ENCODE data around the gene PADI1. TPM values are rescaled to one million over a fixed set of nuclear protein-coding genes. Genes with fewer than 3 reads are reported as not detected.

Gene PADI1
- total RNA-seq, 1 donor from 2014 or later = not detected

- Mint-ChIP-seq H3K27ac (no peak overlapping the region), H3K36me3 (ENCODE audit: insufficient read depth) (no peaks in the 10 kb centered on the region), H3K9me3 (ENCODE audit: low read depth) (no peaks in the 10 kb centered on the region), H3K4me3 (ENCODE audit: low read depth) (no peak overlapping the region), H3K27me3 (peaks cover 12% of the 10 kb centered on the region), H3K4me1 (ENCODE audit: low read depth) (no peaks in the 10 kb centered on the region)
- DNase-seq (ENCODE audit: low spot score, unreplicated experiment) = no peak
- TF ChIP-seq CTCF (IDR thresholded peaks at IDR 0.05; ENCODE audit: unreplicated experiment) = no peak
These were observed 22.5 kb downstream of the PADI1 start for GRCh38 chr1:17227358-17227915.

DNA sequence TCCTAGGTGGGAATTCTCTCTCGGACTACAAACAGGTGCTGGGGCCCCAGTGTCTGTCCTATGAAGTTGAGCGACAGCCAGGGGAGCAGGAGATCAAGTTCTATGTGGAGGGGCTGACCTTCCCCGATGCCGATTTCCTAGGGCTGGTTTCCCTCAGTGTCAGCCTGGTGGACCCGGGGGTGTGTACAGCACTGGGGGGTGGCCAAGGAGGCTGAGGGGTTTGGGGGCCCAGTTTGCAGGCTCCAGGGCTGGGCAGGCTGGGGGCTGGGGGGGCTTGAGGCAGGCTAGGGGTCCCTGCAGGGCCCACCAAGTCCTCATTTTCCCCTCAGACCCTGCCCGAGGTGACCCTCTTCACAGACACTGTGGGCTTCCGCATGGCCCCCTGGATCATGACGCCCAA lies 23.7 kb downstream of the PADI1 start:
- Mint-ChIP-seq H3K9me3 (ENCODE audit: low read depth) (no peaks in the 10 kb centered on the region), H3K27me3 (peaks cover 12% of the 10 kb centered on the region), H3K4me1 (ENCODE audit: low read depth) (peaks cover 2% of the 10 kb centered on the region), H3K27ac (no peak overlapping the region), H3K4me3 (ENCODE audit: low read depth) (no peak overlapping the region), H3K36me3 (ENCODE audit: insufficient read depth) (no peaks in the 10 kb centered on the region)
- no peak for DNase-seq (ENCODE audit: low spot score, unreplicated experiment)
- TF ChIP-seq CTCF (IDR thresholded peaks at IDR 0.05; ENCODE audit: unreplicated experiment) = no peak

DNA sequence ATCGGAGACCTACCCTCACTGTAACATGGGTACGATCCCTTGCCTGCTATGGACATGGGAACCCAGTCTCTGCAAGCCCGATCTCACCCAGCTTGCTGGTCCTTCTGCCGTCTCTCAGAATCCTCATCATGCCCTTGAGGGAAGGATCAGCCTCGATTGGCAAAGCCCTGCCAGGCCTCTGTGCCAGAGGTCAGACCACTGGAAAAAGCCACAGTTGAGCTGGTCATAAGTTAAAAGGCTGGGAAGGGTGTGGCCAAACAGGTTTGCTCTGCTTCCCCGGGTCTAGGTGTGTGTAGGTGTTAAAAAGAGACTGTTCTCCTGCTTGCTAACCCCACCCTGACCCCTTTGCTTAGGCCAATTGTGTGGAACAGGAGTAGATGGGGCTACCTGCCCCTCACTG lies 24.5 kb downstream of the PADI1 start:
- no peak for TF ChIP-seq CTCF (IDR thresholded peaks at IDR 0.05; ENCODE audit: unreplicated experiment)
- H3K4me1 Mint-ChIP-seq (ENCODE audit: low read depth) = peaks cover 2% of the 10 kb centered on the region
- H3K27ac Mint-ChIP-seq = no peak overlapping the region
- H3K27me3 Mint-ChIP-seq = peaks cover 12% of the 10 kb centered on the region
- H3K4me3 Mint-ChIP-seq (ENCODE audit: low read depth) = no peak overlapping the region
- H3K9me3 Mint-ChIP-seq (ENCODE audit: low read depth) = no peaks in the 10 kb centered on the region
- H3K36me3 Mint-ChIP-seq (ENCODE audit: insufficient read depth) = no peaks in the 10 kb centered on the region
- no peak for DNase-seq (ENCODE audit: low spot score, unreplicated experiment)

GRCh38 chr1:17230106-17230505 lies 25.2 kb downstream of the PADI1 start:
- TF ChIP-seq CTCF (IDR thresholded peaks at IDR 0.05; ENCODE audit: unreplicated experiment) = no peak
- Mint-ChIP-seq H3K27me3 (peaks cover 12% of the 10 kb centered on the region), H3K27ac (no peak overlapping the region), H3K9me3 (ENCODE audit: low read depth) (no peaks in the 10 kb centered on the region), H3K4me3 (ENCODE audit: low read depth) (no peak overlapping the region), H3K4me1 (ENCODE audit: low read depth) (peaks cover 2% of the 10 kb centered on the region), H3K36me3 (ENCODE audit: insufficient read depth) (no peaks in the 10 kb centered on the region)
- no peak for DNase-seq (ENCODE audit: low spot score, unreplicated experiment)

DNA sequence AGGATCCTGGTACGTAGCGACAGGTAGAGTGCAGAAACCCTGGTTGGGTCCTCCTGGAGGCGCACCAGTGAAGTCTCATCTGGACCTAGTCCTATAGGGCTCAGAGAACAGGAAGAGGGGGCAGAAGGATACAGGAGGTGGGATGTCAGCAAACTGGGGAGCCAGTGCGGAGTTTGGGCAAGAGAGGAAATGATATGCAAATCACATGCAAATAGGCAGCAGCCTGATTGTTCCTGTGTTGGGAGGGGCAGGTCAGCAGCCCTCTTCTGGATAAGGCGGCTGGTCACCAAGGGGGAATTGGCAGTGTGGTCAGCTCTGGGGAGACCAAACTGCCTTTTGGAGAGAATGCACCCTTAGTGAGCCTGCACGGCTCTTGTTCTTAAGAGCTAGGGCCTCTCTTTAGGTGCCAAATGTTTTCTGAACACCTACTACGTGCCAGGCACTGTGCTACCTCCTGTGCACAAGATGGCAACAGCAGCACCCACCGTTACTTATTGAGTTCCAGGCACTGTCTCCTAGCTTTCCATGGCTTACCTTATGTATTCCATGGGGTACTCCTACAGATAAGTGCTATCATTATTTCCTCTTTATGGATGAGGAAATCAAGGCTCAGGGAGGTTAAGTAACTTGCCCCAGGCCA lies 25.9 kb downstream of the PADI1 start:
- Mint-ChIP-seq H3K27ac (no peak overlapping the region), H3K4me3 (ENCODE audit: low read depth) (no peak overlapping the region), H3K27me3 (peaks cover 12% of the 10 kb centered on the region), H3K9me3 (ENCODE audit: low read depth) (no peaks in the 10 kb centered on the region), H3K36me3 (ENCODE audit: insufficient read depth) (no peaks in the 10 kb centered on the region), H3K4me1 (ENCODE audit: low read depth) (peaks cover 2% of the 10 kb centered on the region)
- TF ChIP-seq CTCF (IDR thresholded peaks at IDR 0.05; ENCODE audit: unreplicated experiment) = no peak
- DNase-seq (ENCODE audit: low spot score, unreplicated experiment) = no peak

Data from progenitor cell of endocrine pancreas (in vitro differentiated cells).